NCI-H2227 (cell line): ENCODE data around the gene MED16.

ENCODE experiments used
- DNase-seq: peaks from one replicate; lab custom pipeline; 2025; ENCODE audit not compliant: unreplicated experiment; lab: John Stamatoyannopoulos, UW

The MED16 gene

DNA sequence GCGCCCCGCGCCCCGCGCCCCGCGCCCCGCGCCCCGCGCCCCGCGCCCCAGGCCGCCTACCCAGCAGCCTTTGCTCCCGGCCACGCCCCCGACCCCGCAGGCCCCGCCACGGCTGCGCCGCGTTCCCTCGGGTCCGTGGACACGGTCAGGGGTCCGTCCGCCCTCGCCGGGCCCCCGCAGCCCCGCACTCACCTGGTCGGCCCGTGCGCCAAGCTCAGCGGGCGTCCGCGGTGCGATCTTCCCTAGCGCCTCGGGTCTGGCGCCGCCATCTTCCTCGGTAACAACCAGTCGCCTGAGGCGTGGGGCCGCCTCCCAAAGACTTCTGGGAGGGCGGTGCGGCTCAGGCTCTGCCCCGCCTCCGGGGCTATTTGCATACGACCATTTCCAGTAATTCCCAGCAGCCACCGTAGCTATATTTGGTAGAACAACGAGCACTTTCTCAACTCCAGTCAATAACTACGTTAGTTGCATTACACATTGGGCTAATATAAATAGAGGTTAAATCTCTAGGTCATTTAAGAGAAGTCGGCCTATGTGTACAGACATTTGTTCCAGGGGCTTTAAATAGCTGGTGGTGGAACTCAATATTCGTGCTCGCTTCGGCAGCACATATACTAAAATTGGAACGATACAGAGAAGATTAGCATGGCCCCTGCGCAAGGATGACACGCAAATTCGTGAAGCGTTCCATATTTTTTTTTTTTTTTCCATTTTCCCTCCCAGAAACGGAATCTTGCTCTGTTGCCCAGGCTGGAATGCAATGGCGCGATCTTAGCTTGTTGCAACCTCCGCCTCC lies at the start of gene MED16, which contains the start of gene RNU6-9:
MED16 (minus strand) TSS at position 294 of the 796 bp plus-strand sequence. CDS start 2,056 bp downstream, outside the sequence.
RNU6-9 (plus strand) TSS at position 591 of the 796 bp plus-strand sequence.
- DNase-seq = peak; percentile 92

GRCh38 chr19:942133-942645 lies 49.2 kb upstream of the MED16 start:
- DNase-seq = no peak

DNA sequence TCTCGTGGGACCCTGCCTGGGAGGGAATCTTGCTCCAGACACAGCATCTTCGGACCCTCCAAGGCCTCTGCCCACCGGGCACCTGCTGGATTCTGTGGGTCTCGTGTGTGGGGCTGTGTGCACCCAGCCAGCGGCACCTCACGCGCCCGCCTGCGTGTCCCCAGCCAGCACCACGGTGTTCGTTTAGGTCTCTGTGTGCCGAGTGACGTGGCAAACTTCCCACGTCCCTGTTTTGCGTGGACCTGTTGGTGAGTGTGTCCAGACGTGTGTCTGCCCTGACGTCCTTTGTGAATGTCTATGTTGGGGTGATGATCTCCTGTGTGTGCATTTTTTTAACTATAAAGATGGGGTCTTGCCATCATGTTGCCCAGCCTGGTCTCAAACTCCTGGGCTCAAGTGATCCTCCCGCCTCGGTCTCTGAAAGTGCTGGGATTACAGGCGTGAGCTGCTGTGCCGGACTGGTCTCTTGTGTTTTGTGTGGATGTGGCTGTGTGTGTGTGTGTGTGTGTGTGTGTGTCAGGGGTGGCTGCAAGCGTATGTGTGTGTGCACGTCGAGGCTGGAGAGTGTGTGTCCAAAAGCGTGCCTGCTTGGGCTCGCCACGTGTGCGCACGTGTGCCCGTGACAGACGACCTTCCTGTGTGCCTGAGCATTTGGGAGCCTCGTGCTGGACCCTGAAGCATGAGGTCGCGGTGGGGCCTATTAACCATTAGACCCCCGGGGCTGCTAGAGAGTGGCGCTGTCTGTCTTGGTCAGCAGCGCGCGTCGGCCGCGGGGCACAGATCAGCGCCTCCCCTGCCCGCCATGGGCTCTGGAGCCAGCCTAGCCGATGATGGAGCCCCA lies 48.5 kb upstream of the MED16 start:
- no peak for DNase-seq

- DNase-seq = peak; percentile 30
These were observed 47.8 kb upstream of the MED16 start for GRCh38 chr19:940591-941291.

DNA sequence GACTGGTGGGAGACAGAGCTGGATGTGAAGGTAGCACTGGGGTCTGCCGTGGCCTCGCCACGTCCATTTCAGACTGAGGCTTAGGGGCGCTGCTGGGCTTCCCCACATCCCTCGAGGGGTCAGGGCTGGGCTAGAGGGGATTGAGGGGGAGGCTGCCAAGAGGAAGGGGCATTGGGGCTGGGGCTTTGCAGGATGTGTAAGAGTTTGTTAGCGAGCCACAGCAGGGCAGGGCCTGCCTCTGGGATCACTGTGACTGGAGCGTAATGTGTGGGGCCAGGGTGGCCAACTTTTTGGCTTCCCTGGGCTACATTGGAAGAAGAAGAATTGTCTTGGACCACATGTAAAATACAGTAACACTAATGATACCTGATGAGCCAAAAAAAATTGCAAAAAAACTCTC lies 46.9 kb upstream of the MED16 start:
- DNase-seq = no peak

- DNase-seq = no peak
These were observed 46.5 kb upstream of the MED16 start for GRCh38 chr19:939439-939838.

DNA sequence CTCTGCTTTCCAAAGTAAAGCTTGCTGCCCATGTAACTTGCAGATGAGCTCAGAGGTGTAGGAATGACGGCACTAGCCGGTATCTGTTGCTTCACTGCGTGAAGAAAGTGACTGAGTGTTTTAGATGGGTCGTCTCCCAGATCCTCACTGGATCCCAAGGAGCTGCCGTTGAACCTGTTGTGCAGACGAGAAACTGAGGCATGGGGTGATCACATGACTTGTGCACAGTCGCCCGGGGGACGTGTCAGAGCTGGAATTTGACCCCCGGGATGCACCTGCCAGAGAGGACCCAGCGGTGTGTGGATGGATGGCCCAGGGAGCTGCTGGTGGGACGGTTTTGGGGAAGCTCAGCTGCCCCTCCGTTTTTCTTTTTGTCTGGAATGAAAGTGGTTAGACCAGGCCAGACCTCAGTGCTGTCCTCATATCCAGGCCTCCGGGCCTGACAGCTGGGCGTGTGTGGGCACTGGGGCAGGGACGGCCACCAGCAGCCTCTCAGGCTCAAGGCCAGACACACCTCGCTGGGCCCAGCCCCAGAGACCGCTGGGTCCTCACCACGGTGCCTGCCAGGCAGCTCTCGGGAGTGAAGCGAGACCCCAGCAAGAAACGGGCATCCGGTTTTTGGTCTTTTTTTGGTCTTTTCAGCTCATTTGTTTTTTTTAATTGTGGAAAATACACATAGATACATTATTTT lies 45.4 kb upstream of the MED16 start:
- no peak for DNase-seq

DNA sequence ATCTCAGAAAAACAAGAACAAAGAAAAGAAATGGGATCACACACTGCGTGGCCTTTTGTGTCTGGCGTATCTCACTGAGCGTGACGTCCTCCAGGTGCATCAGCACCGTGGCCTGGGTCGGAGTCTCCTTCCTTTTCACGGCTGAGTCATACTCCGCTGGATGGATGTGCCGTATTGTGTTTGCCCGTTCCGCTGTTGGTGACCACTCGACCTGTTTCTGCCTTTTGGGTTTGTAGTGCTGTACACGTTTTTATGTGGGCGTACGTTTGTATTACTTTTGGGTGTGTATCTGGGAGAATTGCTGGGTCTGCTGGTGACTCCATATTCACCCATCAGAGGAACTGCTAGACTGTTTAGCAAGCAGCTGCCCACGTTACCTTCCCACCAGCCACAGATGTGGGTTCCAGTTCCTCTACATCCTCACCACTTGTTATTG lies 44.3 kb upstream of the MED16 start:
- DNase-seq = no peak

DNA sequence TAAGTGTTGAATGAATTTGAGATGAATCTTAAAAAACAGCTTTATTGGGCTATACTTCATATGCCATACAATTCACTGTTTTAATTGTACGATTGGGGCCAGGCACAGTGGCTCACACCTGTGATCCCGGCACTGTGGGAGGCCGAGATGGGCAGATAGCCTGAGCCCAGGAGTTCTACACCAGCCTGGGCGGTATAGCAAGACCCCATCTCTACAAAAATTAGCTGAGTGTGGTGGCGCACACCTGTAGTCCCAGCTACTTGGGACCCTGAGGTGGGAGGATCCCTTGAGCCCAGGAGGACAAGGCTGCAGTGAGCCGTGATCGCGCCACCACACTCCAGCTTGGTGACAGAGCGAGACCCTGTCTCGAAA lies 43.2 kb upstream of the MED16 start:
- no peak for DNase-seq

GRCh38 chr19:934865-935479 lies 42.0 kb upstream of the MED16 start:
- no peak for DNase-seq

- no peak for DNase-seq
These were observed 41.3 kb upstream of the MED16 start for GRCh38 chr19:934197-934840.

DNA sequence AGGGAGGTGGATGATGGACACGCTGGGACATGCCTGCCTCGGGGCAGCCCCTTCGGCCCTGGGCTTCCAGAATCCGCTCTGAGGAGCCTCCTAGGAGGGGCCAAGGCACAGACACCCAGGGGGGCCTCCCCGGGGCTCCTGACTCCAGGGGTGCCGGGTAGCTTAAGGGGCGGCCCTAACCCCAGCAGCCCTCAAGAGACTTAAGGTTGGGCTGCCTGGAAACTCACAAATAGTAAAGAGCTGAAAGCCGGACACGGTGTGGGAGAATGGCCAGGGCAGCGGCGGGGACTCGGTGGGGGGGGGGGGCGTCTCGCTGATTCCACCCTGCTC lies 40.5 kb upstream of the MED16 start:
- DNase-seq = no peak

- DNase-seq = no peak
These were observed 39.9 kb upstream of the MED16 start for GRCh38 chr19:932648-933552.

GRCh38 chr19:931860-932647 lies 39.1 kb upstream of the MED16 start:
- DNase-seq = no peak

DNA sequence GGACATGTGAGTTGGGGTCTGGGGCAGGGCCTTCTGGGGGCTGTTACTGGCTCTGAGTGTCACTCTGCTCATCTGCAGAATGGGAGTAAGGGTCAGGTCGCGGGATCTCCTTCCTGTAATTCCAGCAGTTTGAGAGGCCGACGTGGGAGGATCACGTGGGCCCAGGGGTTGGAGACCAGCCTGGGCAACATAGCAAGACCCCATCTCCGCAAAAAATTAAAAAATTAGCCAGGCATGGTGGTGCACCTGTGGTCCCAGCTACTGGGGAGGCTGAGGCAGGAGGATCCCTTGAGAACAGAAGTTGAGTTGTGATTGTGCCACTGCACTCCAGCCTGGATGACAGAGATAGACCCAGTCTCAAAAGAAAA lies 36.9 kb upstream of the MED16 start:
- DNase-seq = no peak

DNA sequence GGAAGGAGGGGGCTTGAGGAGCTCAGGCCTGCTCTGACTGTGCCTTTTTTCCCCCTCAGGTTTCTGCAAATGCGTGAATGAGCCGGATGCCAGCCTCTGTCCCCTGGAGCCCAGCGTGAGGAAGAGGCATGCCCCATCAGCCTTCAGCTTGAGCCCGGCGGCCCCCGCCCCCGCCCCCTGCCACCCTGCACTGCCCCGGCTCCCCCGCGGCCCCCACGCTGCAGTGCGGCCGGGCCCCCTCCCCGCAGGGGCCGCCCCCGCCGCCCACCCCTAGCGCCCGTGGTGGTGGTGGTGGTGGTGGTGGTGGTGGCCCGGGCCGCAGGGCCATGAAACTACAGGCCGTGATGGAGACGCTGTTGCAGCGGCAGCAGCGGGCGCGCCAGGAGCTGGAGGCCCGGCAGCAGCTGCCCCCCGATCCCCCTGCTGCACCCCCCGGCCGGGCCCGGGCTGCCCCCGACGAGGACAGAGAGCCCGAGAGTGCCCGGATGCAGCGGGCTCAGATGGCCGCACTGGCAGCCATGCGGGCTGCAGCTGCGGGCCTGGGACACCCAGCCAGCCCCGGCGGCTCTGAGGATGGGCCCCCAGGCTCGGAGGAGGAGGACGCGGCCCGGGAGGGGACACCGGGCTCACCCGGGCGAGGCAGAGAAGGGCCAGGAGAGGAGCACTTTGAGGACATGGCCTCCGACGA lies 36.4 kb upstream of the MED16 start:
- no peak for DNase-seq

- DNase-seq = no peak
These were observed 35.6 kb upstream of the MED16 start for GRCh38 chr19:928471-929202.
